ENCODE data around the gene NEK5. TPM values are rescaled to one million over a fixed set of nuclear protein-coding genes. Genes with fewer than 3 reads are reported as not detected.
A peak's percentile ranks its signal among the peaks of the same experiment; 100 is the strongest.

NEK5 gene
- total and polyA plus RNA-seq, 8 donors = 0.05 to 4.0 (median 0.52) TPM; not detected in 4

DNA sequence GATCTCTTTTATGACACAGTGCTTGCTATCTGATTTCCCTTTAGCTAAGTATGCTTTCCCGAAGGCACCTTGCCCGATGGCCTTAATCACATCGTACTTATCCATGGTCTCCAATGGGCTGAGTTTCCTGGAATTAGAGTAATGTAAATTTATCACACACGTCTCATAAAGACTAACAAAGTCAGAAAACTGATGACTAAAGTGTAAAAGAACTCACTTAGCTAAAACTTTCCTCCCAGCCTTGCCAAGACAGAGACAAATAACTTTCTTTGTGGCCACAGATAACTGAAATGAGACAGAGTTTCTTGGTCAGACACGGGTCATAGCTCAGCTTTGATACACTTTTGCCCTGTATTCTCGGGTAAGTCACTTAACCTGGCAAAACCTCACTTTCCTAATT, 1.5 kb downstream of the NEK5 start:
- H3K9me3 ChIP-seq = no peaks in the 10 kb centered on the region
- WGBS, 5 donors = 17 to 24% (median 20%) methylated on average over 6 of the region's 6 CpGs
- peaks cover under 1 to 15% (median 12%) of the 10 kb centered on the region in 4 donors for H3K36me3 ChIP-seq
- peaks cover 6 to 26% (median 21%) of the 10 kb centered on the region in 4 donors for H3K4me1 ChIP-seq
- no peak for DNase-seq
- intact Hi-C loops (cut with DNase I; ENCODE audit: low total_unique reads) = loop anchor here (10.0 kb wide), 4 partner anchors 123 to 313 kb away; no protein-coding TSS in a partner anchor
- H3K27me3 ChIP-seq = no peaks in the 10 kb centered on the region
- peak overlapping the region in 1 of 5 donors; percentile 48 for H3K27ac ChIP-seq
- TF ChIP-seq CTCF (IDR thresholded peaks at IDR 0.05) = no peak
- peak overlapping the region in 1 of 4 donors; percentile 78 for H3K4me3 ChIP-seq

- 85 to 96% (median 93%) methylated on average over 3 of the region's 3 CpGs for WGBS, 5 donors
- H3K4me3 ChIP-seq = no peak overlapping the region
- no peak for TF ChIP-seq CTCF (IDR thresholded peaks at IDR 0.05)
- TF ChIP-seq EP300 (IDR thresholded peaks at IDR 0.05) = no peak
- no peak for TF ChIP-seq POLR2A (IDR thresholded peaks at IDR 0.05)
- no peak for TF ChIP-seq POLR2AphosphoS5 (IDR thresholded peaks at IDR 0.05)
- no peaks in the 10 kb centered on the region for H3K9me3 ChIP-seq
- H3K27ac ChIP-seq = no peak overlapping the region
- no peak for DNase-seq
- intact Hi-C loops (cut with DNase I; ENCODE audit: low total_unique reads) = loop anchor here (10.0 kb wide), 4 partner anchors 121 to 311 kb away; no protein-coding TSS in a partner anchor
- H3K4me1 ChIP-seq = peaks cover 6 to 26% (median 21%) of the 10 kb centered on the region in 4 donors
- no peaks in the 10 kb centered on the region for H3K27me3 ChIP-seq
- H3K36me3 ChIP-seq = no peaks in the 10 kb centered on the region
These were observed 3.3 kb downstream of the NEK5 start for GRCh38 chr13:52125547-52125946.

GRCh38 chr13:52118595-52118994, 10.3 kb downstream of the NEK5 start:
- H3K9me3 ChIP-seq = no peaks in the 10 kb centered on the region
- DNase-seq = no peak
- WGBS, 5 donors = 38 to 67% (median 61%) methylated on average over 3 of the region's 3 CpGs
- intact Hi-C loops (cut with DNase I; ENCODE audit: low total_unique reads) = no loop called here
- no peaks in the 10 kb centered on the region for H3K36me3 ChIP-seq
- no peaks in the 10 kb centered on the region for H3K27me3 ChIP-seq
- H3K4me3 ChIP-seq = no peak overlapping the region
- H3K27ac ChIP-seq = no peak overlapping the region
- H3K4me1 ChIP-seq = no peaks in the 10 kb centered on the region
- TF ChIP-seq POLR2A (IDR thresholded peaks at IDR 0.05) (no peak), EP300 (IDR thresholded peaks at IDR 0.05) (no peak), CTCF (IDR thresholded peaks at IDR 0.05) (no peak), POLR2AphosphoS5 (IDR thresholded peaks at IDR 0.05) (no peak)

DNA sequence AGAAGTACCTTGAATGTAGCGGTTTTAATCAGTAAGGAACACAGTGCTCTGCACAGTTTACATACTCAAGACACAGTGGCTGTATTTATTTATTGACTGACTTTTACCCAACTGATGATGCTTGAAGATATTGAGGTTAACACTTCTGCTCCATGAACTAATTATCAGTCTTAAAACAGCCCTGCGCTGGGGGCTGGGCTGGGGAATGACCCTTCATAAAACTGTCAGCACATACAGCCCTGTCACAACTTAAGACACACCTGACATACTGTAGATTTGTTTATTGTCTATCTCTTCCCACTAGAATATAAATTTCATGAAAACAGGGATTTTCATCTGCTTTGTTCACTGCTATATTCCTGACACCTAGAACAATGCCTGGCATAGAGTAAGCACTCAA, 10.8 kb downstream of the NEK5 start:
- Histone ChIP-seq H3K36me3 (no peaks in the 10 kb centered on the region), H3K4me1 (no peaks in the 10 kb centered on the region), H3K27me3 (no peaks in the 10 kb centered on the region), H3K27ac (no peak overlapping the region), H3K4me3 (no peak overlapping the region), H3K9me3 (no peaks in the 10 kb centered on the region)
- intact Hi-C loops (cut with DNase I; ENCODE audit: low total_unique reads) = no loop called here
- WGBS, 5 donors = 89 to 98% (median 95%) methylated on average over 2 of the region's 2 CpGs
- no peak for DNase-seq
- TF ChIP-seq CTCF (IDR thresholded peaks at IDR 0.05) (no peak), POLR2AphosphoS5 (IDR thresholded peaks at IDR 0.05) (no peak), EP300 (IDR thresholded peaks at IDR 0.05) (no peak), POLR2A (IDR thresholded peaks at IDR 0.05) (no peak)

All from stomach (tissue), 9 donors.